Vein endothelial cell (primary cell): ENCODE data around the gene SLC30A5. TPM values are rescaled to one million over a fixed set of nuclear protein-coding genes. Genes with fewer than 3 reads are reported as not detected.

ENCODE experiments used
- small RNA-seq: library from RNA; depleted of rRNA; stranded (forward); fragments of <200 nt; gene quantifications from one replicate; pipeline ENCODE3, GENCODE V24; 2012
- total RNA-seq: library from RNA; depleted of rRNA; stranded (reverse); fragments of >200 nt; gene quantifications from 2 replicates; pipeline ENCODE4 v1.2.3, GENCODE V29; 2012

Gene SLC30A5
- 28.4 and 31.0 TPM in 2 replicates for total RNA-seq

DNA sequence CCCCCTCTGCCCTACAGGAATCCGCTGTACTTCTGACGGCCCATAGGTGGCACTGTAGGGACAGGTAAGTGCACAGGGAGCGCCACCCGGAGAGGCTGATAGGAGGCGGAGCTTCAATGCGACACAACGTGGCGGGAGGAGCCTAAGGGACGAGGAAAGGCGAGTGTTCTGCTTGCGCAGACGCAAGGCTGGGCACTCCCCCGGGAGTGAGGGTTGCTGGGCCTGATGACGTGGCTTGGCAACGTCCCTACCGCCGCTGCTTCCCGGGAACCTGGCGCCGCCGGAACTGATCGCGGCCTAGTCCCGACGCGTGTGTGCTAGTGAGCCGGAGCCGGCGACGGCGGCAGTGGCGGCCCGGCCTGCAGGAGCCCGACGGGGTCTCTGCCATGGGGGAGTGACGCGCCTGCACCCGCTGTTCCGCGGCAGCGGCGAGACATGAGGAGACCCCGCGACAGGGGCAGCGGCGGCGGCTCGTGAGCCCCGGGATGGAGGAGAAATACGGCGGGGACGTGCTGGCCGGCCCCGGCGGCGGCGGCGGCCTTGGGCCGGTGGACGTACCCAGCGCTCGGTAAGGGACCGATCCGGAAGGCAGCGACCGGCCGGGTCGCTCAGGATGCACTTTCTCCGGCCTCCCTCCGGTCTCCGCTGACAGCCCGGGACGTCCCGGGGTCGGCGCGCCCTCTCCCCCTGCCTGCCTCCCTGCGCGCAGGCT is at the start of gene SLC30A5:
Gene SLC30A5, plus strand, starts transcription at position 244 of the 712 bp plus-strand sequence. Its CDS starts 242 bp downstream, at position 486.

DNA sequence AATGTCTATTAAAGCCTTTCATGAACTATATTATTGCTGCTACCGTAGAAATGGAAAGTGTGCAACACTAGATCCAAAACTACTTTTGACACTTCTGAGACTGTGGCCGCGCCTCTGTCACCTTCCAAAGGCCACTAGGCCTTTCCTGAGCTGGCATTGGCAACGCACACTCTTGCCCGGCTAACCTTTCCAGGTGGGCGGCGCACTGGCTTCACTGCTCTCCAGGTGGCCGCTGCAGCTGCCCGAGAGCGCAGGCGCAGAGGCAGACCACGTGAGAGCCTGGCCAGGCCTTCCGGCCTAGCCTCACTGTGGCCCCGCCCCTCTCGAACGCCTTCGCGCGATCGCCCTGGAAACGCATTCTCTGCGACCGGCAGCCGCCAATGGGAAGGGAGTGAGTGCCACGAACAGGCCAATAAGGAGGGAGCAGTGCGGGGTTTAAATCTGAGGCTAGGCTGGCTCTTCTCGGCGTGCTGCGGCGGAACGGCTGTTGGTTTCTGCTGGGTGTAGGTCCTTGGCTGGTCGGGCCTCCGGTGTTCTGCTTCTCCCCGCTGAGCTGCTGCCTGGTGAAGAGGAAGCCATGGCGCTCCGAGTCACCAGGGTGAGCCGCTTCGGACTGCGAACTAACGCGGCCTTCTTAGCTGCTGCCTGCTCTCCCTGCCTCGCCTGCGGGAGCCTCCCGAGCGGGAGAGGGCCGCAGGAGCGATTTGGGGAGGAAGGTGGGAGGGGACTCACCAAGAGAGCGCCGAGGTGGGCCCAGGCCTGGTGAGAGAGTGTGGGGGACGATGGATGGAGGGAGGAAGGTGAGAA is 73.1 kb downstream of the SLC30A5 start, which contains the start of gene CCNB1:
Gene CCNB1, plus strand, starts transcription at position 465 of the 807 bp plus-strand sequence. Its CDS starts 113 bp downstream, at position 578.

Small RNA genes lying within 50 kb of the gene (small RNA-seq; reads per million reads assigned to genes)
- gene SNORA50D (not detected), gene SUMO2P4 (not detected)

Other genes with a start within 250 kb of the SLC30A5 start
- gene CCNB1, start 73.1 kb downstream of the SLC30A5 start, total RNA-seq: 64.3 and 103 TPM in 2 replicates
- 6.9 and 9.5 TPM in 2 replicates for gene CENPH, start 95.6 kb downstream of the SLC30A5 start, total RNA-seq
- 47.6 and 55.9 TPM in 2 replicates for gene CDK7, start 140.9 kb downstream of the SLC30A5 start, total RNA-seq
- 6.3 and 7.8 TPM in 2 replicates for gene CCDC125, start 238.8 kb downstream of the SLC30A5 start, total RNA-seq